ENCODE results near the gene VPS26A. TPM values are rescaled to one million over a fixed set of nuclear protein-coding genes. Genes with fewer than 3 reads are reported as not detected.

The VPS26A gene
- total RNA-seq, 4 donors from 2014 or later = 32.3 to 36.3 (median 34.0) TPM

GRCh38 chr10:69218831-69219230, 94.9 kb downstream of the VPS26A start:
- intact Hi-C loops (cut with DNase I; ENCODE audit: low total_unique reads) = no loop called here

DNA sequence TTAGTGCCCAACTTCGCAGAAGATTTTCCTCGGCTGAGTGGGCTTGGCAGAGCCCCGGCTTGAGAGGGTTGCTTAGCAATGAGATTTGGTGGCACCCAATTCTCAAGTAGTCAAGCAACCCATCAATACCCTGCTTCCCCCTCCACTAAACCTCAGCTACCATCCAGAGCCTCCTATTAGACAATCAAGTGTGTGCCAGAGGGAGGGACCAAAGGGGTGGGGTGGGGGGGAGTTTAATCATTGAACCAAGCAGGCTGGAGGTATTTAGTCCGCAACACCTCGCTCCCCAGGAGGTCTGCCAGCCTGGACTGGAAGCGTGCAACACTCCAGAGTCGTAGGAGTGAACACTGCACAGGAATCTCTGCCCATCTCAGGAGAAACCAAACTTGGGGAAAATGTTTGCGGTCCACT, 96.1 kb downstream of the VPS26A start, which contains the start of gene HKDC1:
HKDC1 (plus strand) TSS at position 292 of the 411 bp plus-strand sequence; CDS start at position 396, 104 bp downstream.
- TF ChIP-seq, protein P1, sequence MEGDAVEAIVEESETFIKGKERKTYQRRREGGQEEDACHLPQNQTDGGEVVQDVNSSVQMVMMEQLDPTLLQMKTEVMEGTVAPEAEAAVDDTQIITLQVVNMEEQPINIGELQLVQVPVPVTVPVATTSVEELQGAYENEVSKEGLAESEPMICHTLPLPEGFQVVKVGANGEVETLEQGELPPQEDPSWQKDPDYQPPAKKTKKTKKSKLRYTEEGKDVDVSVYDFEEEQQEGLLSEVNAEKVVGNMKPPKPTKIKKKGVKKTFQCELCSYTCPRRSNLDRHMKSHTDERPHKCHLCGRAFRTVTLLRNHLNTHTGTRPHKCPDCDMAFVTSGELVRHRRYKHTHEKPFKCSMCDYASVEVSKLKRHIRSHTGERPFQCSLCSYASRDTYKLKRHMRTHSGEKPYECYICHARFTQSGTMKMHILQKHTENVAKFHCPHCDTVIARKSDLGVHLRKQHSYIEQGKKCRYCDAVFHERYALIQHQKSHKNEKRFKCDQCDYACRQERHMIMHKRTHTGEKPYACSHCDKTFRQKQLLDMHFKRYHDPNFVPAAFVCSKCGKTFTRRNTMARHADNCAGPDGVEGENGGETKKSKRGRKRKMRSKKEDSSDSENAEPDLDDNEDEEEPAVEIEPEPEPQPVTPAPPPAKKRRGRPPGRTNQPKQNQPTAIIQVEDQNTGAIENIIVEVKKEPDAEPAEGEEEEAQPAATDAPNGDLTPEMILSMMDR (IDR thresholded peaks at IDR 0.05) = no peak
- TF ChIP-seq POLR2A (IDR thresholded peaks at IDR 0.05) = no peak
- H3K4me3 ChIP-seq (ENCODE audit: low read depth, poor library complexity, severe bottlenecking) = no peak within 1 kb of the TSS
- DNase-seq (ENCODE audit: low spot score in 2 of 2) = no peak
- 80 to 83% methylated on average over 8 of the region's 8 CpGs for WGBS, 2 donors
- intact Hi-C loops (cut with DNase I; ENCODE audit: low total_unique reads) = no loop called here

More at GRCh38 chr10:69218831-69219230, 94.9 kb downstream of the VPS26A start:
- 89 to 91% methylated on average over 6 of the region's 6 CpGs for WGBS, 2 donors
- no peak for TF ChIP-seq POLR2A (IDR thresholded peaks at IDR 0.05)
- TF ChIP-seq, protein P1 (IDR thresholded peaks at IDR 0.05) = no peak
- no peak overlapping the region for H3K4me3 ChIP-seq (ENCODE audit: low read depth, poor library complexity, severe bottlenecking)
- no peak for DNase-seq (ENCODE audit: low spot score in 2 of 2)

DNA sequence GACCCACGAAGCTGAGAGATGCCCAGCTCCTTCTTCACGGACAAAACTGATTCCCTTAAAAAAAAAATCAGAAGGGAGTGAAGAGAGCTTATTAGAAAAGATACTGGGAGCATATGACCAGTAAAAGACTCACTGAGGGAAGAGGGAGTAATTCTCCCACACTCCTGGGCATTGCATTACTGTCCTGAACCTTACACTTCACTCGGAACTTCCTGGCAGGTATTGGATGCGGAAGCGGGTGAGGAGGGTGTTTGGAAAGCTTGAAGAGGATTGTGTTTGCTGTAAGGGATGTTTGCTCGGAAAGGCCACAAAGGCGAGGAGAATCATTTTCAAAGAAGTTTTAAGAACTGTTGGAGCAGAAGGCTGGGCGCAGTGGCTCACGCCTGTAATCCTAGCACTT, 96.5 kb downstream of the VPS26A start:
- no peak for TF ChIP-seq POLR2A (IDR thresholded peaks at IDR 0.05)
- TF ChIP-seq, protein P1 (IDR thresholded peaks at IDR 0.05) = no peak
- 90 to 92% methylated on average over 9 of the region's 9 CpGs for WGBS, 2 donors
- H3K4me3 ChIP-seq (ENCODE audit: low read depth, poor library complexity, severe bottlenecking) = no peak overlapping the region

More for the DNA sequence above, 96.5 kb downstream of the VPS26A start:
- intact Hi-C loops (cut with DNase I; ENCODE audit: low total_unique reads) = no loop called here
- no peak for DNase-seq (ENCODE audit: low spot score in 2 of 2)

Other genes with a start within 250 kb of the VPS26A start
- 10 to 100 TPM; 26.8 to 42.7 (median 31.5) TPM for gene DDX50, start 222.9 kb upstream of the VPS26A start, total RNA-seq
- 10 to 100 TPM; 41.9 to 55.5 (median 47.9) TPM for gene DDX21, start 168.0 kb upstream of the VPS26A start, total RNA-seq
- gene KIFBP, start 135.4 kb upstream of the VPS26A start, total RNA-seq = 10 to 100 TPM; 21.9 to 23.8 (median 22.9) TPM
- 10 to 100 TPM; 20.6 to 39.6 (median 24.1) TPM for gene SRGN, start 36.1 kb upstream of the VPS26A start, total RNA-seq
- 10 to 100 TPM; 19.6 to 21.4 (median 20.4) TPM for gene SUPV3L1, start 56.1 kb downstream of the VPS26A start, total RNA-seq
- 1 to 10 TPM in 1 of 4 donors, under 1 TPM in 2, not detected in 1; 0.04 to 1.4 (median 0.12) TPM for gene HKDC1, start 96.2 kb downstream of the VPS26A start, total RNA-seq
- 100 to 1,000 TPM; 117 to 162 (median 158) TPM for gene HK1, start 154.3 kb downstream of the VPS26A start, total RNA-seq